GM12873 (cell line): ENCODE results near the gene RGMA.

Experiments
- TF ChIP-seq, protein P1 (sequence below): IDR thresholded peaks from 2 replicates; pipeline ENCODE4 v1.5.1; 2012; ENCODE audit warnings: low read depth, mild to moderate bottlenecking, moderate library complexity, low read length, control low read depth; ENCODE audit not compliant: insufficient read depth; ENCODE audit errors: missing control alignments

RGMA gene

DNA sequence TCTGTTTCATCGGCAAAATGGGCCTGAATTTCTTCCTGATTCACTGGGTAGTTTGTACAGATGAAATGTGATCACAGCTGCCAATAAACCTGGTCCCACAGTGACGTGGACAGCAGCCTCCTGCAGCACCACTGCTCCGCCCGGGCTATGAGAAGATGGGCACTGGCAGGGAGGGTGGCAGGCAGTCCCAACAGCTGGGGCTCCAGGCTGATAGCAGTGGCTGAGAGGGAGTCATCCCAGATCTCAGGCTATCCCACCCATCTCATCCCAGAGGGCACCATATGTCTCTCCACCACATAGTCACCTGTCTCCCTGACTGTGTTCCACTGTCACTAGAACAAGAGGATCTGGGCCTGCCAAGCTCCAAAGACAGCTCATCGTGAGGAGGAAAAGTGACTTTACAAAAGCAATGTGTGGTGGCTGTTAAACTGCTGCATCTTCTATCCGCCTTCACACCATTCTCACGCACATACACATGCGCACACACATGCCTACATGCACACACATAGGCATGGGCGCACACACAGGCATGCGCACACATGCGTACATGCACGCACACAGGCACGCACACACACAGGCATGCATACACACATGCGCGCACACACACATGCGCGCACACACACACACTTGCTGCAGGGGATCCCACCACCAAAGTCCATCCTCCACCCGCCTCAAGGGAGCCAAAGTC is 46.2 kb downstream of the RGMA start:
- TF ChIP-seq, protein P1, sequence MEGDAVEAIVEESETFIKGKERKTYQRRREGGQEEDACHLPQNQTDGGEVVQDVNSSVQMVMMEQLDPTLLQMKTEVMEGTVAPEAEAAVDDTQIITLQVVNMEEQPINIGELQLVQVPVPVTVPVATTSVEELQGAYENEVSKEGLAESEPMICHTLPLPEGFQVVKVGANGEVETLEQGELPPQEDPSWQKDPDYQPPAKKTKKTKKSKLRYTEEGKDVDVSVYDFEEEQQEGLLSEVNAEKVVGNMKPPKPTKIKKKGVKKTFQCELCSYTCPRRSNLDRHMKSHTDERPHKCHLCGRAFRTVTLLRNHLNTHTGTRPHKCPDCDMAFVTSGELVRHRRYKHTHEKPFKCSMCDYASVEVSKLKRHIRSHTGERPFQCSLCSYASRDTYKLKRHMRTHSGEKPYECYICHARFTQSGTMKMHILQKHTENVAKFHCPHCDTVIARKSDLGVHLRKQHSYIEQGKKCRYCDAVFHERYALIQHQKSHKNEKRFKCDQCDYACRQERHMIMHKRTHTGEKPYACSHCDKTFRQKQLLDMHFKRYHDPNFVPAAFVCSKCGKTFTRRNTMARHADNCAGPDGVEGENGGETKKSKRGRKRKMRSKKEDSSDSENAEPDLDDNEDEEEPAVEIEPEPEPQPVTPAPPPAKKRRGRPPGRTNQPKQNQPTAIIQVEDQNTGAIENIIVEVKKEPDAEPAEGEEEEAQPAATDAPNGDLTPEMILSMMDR: no peak

DNA sequence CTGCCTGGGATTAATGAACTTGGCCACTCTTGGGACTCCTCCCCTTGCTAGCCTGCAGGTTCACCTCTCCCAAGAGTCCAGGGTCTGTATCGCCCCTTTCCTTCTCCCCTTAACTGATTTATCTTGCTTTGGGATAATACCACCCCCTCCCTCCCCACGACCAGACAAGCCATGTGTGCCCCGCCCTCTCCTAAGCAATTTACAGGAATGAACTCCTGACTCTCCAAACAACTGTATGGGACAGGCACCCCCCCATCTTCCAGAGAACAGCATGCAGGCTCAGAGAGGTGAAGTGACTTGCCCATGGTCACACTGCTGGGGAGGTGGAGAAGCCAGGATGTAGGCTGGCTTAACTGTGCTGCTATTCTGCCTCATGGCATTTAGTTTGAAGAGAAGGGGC is 46.8 kb downstream of the RGMA start:
- TF ChIP-seq, protein P1: no peak

DNA sequence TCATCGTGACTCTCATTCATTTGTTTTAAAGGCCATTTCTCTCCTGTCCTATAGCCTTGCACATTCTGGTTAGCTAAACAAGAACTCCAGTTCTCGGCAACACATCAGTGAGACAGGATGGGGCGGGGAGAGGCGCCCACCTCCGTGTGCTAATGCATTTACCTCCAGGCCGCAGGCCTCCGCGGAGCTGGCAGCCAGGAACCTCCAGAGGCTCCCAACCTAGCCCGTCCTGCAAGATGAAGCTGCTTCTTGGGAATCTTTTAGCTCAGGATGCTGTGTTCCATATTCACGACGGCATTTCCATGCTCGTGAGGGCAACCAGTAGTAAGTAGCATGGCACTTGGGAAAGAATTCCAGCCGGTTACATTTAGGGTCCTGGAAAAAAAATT is 47.9 kb downstream of the RGMA start:
- TF ChIP-seq, protein P1: no peak

DNA sequence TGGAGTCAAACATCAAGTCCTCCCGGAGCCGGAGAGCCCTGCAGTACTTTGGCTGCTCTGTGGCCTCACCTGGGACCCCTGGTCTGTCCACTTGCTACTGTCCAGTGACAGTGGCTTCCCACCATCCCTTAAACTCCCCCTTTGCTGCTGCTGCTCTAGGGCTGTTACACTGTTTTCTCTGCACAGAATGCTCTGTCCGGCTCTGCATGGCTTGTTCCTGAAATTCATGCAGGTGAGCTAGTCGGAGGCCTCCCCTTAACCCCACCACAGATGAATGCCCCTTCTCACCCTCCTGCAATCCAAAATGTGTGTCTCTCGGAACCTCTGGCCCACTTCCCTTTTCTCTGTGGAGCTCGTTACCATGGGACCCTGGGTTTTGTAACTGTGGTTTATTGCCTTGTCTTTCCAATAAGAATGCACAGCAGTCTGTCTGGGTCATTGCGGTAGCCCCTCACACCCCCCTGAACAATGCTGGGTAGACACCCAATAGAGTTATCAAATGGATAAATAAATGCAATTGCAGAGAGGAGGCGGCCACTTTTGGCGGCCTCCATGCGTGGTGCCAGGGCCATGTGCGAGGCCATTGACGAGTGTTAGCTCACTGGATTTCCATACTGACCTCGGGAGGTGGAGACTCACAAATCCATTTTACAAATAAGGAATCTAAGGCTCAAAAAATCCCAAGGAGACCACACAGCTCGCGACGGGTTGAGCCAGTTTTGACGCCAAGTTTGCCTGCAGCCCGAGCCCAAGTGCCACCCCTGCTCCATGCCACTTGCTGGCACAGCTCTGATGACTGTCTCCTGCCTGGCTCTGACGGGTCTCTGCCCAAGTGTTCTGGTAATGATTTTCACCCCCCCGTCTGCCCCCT is 48.5 kb downstream of the RGMA start:
- TF ChIP-seq, protein P1: no peak

DNA sequence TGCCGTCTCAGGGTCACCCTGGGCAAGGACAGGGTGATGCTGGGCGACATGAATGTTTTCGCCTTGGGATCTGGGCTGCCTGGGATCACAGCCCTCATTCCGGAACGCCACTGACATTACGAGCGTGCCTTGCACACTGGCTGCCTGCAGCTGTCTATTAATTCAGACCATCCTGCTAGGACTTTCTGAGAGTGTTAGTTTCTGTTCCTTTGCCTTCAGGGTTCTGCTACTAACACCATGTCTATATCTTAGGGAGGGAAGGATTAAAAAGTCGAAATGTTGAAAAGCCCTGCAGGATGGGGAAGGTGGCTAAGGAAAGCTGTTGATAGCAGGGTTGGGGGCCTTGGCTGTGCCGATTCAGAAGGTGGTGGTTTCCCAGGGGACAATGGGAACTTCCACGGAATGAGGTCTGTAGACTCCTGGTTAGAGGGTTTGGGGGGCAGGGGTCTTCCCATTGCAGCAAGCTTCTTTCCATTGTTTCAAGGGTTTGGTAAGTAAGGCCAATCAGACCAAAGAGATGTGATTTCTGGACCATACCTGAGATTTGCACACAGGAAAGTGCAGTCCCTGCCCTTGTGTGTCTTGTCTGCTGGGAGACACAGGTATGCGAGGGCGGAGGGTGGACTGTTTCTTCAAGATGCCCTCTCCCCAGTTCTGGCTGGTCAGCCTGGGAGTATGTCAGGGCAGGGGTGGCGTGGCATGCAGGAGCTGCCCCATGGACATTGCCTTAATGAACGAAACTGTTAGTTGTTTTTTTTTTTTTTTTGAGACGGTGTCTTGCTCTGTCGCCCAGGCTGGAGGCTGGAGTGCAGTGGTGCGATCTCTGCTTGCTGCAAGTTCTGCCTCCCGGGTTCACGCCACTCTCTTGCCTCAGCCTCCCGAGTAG is 50.9 kb downstream of the RGMA start:
- TF ChIP-seq, protein P1: no peak

DNA sequence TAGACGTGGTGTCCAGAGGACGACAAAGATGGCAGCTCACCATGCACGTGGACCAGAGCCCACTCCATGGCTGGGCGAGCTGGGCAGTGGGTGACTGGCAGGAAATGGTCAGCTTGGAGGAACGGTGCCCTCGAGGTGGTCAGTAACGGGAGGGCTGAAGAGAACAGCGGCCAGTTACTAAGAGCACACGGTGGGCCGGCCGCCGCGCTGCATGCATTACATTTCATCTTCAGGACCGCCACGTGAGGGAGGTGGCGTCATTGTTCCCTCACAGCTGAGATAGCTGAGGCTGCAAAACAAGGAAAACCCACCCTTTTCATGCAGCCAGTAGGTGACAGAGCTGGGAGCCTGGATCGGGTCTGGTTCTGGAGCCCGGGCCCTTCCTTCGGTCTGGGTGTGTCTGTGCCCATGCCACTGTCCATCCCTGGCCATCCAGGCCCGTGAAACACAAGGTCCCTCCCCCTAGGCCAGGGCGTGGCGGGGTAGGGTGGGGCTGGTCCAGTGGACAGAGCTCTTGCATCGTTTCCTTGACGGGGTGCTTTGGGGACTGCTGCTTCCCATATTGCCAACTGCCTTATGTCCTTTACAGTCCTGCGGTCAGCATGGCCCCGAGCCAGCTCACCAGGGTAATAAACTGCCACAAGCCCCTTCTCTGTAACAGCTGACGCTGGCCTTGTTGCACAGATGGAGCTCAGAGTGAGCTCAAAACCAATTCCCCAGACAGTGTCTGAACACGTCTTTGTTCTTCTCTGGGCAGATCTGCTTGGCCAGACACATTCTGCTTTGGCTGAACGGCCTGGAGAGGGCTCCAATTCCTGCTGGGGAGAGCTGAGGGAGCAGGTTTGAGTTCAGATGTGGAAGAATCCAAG is 51.8 kb downstream of the RGMA start:
- TF ChIP-seq, protein P1: no peak
